Aorta (tissue), 5 donors: ENCODE measurements around the gene GNS. TPM values are rescaled to one million over a fixed set of nuclear protein-coding genes. Genes with fewer than 3 reads are reported as not detected.
"Not testable (repeated sequence)": the region's sequence is repeated elsewhere in the genome, so short reads cannot be mapped to it uniquely, and the experiment has no call there.

Experiments used
- ATAC-seq: fragments of 200-7000 bp; cut with Tn5 transposase; one replicate; pipeline ENCODE4 v1.9.1; 2022; ENCODE audit warnings: moderate library complexity; ENCODE audit not compliant: low FRiP score
- DNase-seq, 2 donors: peaks; one replicate each; pipeline ENCODE4 v3.0.0-alpha.2; 2020
- H3K27ac ChIP-seq, 2 donors: one replicate each; pipeline ENCODE4 v1.5.1; 2013; ENCODE audit warnings: low read length in 2 of 2, mild to moderate bottlenecking in 2 of 2, moderate library complexity in 2 of 2, control low read depth in 1 of 2, inconsistent platforms in 1 of 2, low read depth in 1 of 2
- H3K27me3 ChIP-seq, 2 donors: one replicate each; pipeline ENCODE4 v1.6.1; 2013; ENCODE audit warnings: control low read depth in 1 of 2, low read length in 1 of 2, mild to moderate bottlenecking in 1 of 2, moderate library complexity in 1 of 2; ENCODE audit not compliant: insufficient read depth in 2 of 2, control insufficient read depth in 1 of 2
- H3K36me3 ChIP-seq, 2 donors: one replicate each; pipeline ENCODE4 v1.6.1; 2013; ENCODE audit warnings: control low read depth in 1 of 2, low read length in 1 of 2, mild to moderate bottlenecking in 1 of 2; ENCODE audit not compliant: insufficient read depth in 2 of 2, control insufficient read depth in 1 of 2
- H3K4me1 ChIP-seq, 2 donors: one replicate each; pipeline ENCODE4 v1.6.1; 2013; ENCODE audit warnings: low read length in 2 of 2, control low read depth in 1 of 2, mild to moderate bottlenecking in 1 of 2, moderate library complexity in 1 of 2; ENCODE audit not compliant: insufficient read depth in 2 of 2, control insufficient read depth in 1 of 2
- H3K4me3 ChIP-seq, 2 donors: one replicate each; pipeline ENCODE4 v1.5.1; 2013; ENCODE audit warnings: low read length in 2 of 2, control low read depth in 1 of 2, mild to moderate bottlenecking in 1 of 2
- H3K9me3 ChIP-seq: one replicate; pipeline ENCODE4 v1.6.1; 2013; ENCODE audit warnings: mild to moderate bottlenecking, low read length; ENCODE audit not compliant: control insufficient read depth
- WGBS, 2 donors: extraction: QIAGEN DNeasy Blood & Tissue Kit; methylation state at CpG; one replicate each; pipeline ENCODE4 v1.1.7; 2013; 5-methylcytosine and 5-hydroxymethylcytosine counted together
- intact Hi-C, 2 donors: fragments of 100-400 bp; cut with DNase I; formaldehyde crosslinking; loops; one replicate each; pipeline versions ENCODE4 v1.14.2 to v1.15.0; 2022
- polyA plus RNA-seq, 2 donors: library from polyadenylated mRNA; stranded (reverse); fragments of 200-250 nt; gene quantifications; one replicate each; pipeline ENCODE4 v1.2.3, GENCODE V29; 2013
- total RNA-seq, 2 donors: library from RNA; stranded (reverse); fragmentation: NEBNext Ultra II Directional; extraction: Animal tissue kit (Norgen Biotek cat#: 25700); gene quantifications; one replicate each; pipeline ENCODE4 v1.2.1, GENCODE V29; 2021
- donor health status: healthy with polysubstance abuse.
- donor health status: Bipolar disorder and iron deficiency.
- donor health status: DM: no; HTN: no; CAD: no.
- donor health status: DM: no; HTN: no; CAD: no.
- donor health status: DM: yes; HTN: yes; CAD: no.

GNS gene
- total and polyA plus RNA-seq, 4 donors: 29.6 to 152 (median 78.4) TPM

DNA sequence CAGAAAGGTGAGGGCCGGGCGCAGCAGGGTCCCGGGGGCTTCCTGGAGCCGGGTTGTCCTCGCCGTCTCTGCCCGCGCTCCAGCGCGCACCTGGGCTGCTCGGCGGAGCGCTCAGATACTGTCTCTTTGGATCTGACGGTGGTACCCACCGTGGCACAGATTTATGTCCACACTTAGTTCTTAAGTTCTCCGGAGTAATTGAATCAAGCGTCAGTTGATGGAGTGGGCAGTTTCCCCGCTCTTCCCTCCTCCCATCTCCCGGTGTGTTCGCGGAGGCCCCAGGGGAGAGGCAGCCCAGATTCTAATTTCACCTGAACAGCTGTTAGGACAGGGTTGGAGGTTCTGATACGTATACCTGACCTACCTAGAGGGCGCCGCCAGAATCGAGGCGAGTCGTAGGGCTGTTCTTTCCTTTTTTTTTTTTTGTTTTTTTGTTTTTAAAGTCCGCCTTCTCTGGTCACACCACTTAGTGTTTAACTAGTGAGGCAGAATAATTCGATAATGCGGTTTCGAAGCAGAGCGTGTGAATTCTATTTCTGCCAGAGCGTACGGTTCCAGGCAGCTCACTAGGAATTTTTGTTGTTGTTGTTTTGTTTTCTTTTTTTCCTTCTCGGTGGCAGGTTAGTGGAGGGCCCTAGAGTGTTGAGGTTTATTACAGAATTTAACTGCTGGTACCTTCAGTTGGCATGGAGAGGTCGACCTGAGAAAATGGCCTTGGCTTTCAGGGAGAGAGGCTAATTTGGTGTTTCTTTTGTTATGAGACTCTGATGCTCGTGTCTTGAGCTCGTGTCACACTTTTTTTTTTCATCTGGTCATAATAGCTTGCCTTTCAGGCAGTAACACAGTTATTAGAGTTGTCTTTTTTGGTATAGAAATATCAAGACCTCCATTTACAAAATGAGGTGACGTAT lies 22.3 kb upstream of the GNS start:
- WGBS, 2 donors: 6% methylated on average over 39 of the region's 39 CpGs
- H3K36me3 ChIP-seq: no peaks in the 10 kb centered on the region
- H3K4me3 ChIP-seq: peak overlapping the region; percentile 21 to 45
- intact Hi-C loops: no loop called here
- no peak overlapping the region for H3K27ac ChIP-seq
- DNase-seq (no peak), ATAC-seq (no peak)
- no peaks in the 10 kb centered on the region for H3K27me3 ChIP-seq
- H3K4me1 ChIP-seq: peaks cover 0 to 2% of the 10 kb centered on the region in 2 donors
- no peaks in the 10 kb centered on the region for H3K9me3 ChIP-seq

DNA sequence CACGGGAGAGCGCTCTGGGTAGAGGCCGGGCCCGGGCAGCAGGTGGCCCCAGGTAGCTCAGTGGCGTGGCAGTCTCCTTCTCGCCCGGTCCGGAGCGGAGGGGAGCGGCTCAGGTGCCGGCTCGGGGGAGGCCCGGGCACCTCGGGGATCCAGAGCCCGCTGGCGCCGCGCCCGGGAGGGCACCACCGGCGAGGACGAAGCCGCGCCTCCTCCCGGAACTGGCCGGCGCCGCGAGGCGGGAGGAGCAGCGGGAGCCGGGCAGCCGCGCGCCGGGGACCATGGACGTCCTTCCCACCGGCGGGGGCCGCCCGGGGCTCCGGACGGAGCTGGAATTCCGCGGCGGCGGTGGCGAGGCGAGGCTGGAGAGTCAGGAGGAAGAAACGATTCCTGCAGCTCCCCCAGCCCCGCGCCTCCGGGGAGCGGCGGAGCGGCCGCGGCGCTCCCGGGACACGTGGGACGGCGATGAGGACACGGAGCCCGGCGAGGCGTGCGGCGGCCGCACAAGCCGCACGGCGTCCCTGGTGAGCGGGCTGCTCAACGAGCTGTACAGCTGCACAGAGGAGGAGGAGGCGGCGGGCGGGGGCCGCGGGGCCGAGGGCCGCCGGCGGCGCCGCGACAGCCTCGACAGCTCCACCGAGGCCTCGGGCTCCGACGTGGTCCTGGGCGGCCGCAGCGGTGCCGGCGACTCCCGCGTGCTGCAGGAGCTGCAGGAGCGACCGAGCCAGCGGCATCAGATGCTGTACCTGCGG lies 21.5 kb upstream of the GNS start:
- H3K36me3 ChIP-seq: no peaks in the 10 kb centered on the region
- peak overlapping the region; percentile 45 to 56 for H3K4me3 ChIP-seq
- no peaks in the 10 kb centered on the region for H3K9me3 ChIP-seq
- H3K4me1 ChIP-seq: peaks cover 0 to 2% of the 10 kb centered on the region in 2 donors
- no peak overlapping the region for H3K27ac ChIP-seq
- peak; percentile 73 for ATAC-seq
- 1 to 2% methylated on average over 86 to 103 of the region's 103 CpGs for WGBS, 2 donors
- H3K27me3 ChIP-seq: no peaks in the 10 kb centered on the region
- intact Hi-C loops: no loop called here
- DNase-seq: peak; percentile 60 to 81

DNA sequence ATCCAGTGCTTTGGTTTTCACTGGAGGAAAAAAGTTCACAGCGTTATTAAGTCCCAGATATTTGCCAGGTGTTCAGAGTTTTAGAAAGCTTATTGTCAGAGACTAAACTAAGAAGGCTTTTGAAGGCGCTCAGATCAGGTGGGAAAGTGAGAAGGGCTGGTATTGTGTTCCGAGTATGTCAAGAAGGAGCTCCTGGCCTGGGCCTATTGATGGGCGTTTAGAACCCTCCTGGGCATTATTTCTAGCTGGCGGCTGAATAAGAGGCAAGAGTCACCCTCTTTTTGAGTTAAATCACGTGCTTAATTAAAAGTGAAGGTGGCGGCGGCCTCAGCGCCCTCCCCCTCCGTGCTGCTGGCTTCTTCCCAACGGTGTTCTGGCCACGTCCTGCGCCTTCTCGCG lies 20.9 kb upstream of the GNS start:
- ATAC-seq: peak; percentile 34
- WGBS, 2 donors: 12 to 13% methylated on average over 15 of the region's 15 CpGs
- no peak overlapping the region for H3K27ac ChIP-seq

DNA sequence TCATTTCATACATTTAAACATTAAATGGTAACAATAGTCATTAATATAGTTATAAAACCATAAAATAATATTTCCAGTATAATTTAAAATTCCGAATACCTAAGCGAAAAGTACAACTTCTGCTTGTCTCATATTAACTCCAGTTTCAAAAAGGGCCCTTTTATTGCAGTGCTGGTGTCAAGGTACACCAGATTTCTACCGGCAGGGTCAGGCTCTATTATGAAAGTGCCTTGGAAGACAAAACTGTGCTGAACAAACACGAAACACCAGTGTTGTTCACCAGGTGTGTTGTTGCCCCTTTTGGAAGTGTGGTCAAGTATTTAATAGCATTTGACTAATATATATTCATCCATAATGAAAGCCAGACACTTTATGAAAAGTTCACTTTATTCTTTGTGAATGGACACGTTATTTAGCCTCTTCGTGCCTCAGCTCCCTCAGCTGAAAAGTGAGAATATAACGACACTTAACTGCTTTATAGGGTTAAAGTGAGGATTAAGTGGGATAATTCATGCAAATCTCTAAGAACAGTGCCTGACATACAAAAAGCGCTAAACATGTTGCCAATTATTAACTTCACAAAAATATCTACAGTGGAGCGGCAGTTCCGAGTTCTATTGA lies 20.3 kb upstream of the GNS start:
- intact Hi-C loops: no loop called here
- H3K27ac ChIP-seq: no peak overlapping the region
- DNase-seq (no peak), ATAC-seq (no peak)
- H3K9me3 ChIP-seq: no peaks in the 10 kb centered on the region
- H3K36me3 ChIP-seq: no peaks in the 10 kb centered on the region
- H3K4me1 ChIP-seq: peaks cover 0 to 2% of the 10 kb centered on the region in 2 donors
- no peak overlapping the region for H3K4me3 ChIP-seq
- WGBS, 2 donors: 73 to 75% methylated on average over 10 of the region's 10 CpGs
- H3K27me3 ChIP-seq: no peaks in the 10 kb centered on the region

More for the DNA sequence above, 20.9 kb upstream of the GNS start:
- Histone ChIP-seq H3K9me3 (no peaks in the 10 kb centered on the region), H3K4me3 (peak overlapping the region; percentile 45 to 56), H3K27me3 (no peaks in the 10 kb centered on the region), H3K4me1 (peaks cover 0 to 2% of the 10 kb centered on the region in 2 donors), H3K36me3 (no peaks in the 10 kb centered on the region)
- intact Hi-C loops: no loop called here
- no peak for DNase-seq

DNA sequence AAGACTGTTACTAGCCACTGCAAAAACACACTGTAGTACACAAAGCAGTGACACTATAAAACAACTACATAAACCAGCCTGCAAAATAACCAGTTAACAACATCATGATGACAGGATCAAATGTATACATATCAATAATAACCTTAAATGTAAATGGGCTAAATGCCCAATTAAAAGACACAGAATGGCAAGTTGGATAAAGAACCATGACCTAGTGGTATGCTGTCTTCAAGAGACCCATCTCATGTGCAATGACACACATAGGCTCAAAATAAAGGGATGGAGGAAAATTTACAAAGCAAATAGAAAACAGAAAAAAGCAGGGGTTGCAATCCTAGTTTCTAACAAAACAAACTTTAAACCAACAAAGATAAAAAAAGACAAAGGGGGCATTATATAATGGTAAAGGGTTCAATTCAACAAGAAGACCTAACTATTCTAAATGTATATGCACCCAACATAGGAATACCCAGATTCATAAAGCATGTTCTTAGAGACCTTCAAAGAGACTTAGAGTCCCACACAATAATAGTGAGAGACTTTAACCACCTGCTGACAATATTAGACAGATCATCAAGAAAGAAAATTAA lies 16.0 kb upstream of the GNS start:
- intact Hi-C loops, DNase-seq, H3K4me3 ChIP-seq, H3K9me3 ChIP-seq, H3K27ac ChIP-seq, H3K4me1 ChIP-seq, H3K36me3 ChIP-seq, ATAC-seq, H3K27me3 ChIP-seq: not testable (repeated sequence)

DNA sequence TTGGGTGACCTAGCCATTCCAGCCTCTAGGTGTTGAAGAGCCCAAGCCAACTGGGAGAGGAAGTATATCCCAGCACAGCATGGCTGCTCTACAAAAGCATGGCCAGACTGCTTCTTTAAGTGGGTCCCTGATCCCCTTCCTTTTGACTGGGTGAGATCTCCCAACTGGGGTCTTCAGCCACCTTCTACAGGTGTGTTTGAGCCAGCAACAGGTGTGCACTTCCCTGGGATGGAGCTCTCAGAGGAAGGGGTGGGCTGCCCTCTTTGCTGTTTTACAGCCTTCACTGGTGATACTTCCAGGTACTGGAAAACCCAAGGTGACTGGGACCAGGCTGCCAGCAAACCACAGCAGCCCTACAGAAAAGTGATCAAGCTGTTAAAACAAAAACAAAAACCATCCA lies 14.2 kb upstream of the GNS start:
- H3K36me3 ChIP-seq: no peaks in the 10 kb centered on the region
- H3K4me3 ChIP-seq: no peak overlapping the region
- ATAC-seq (no peak), DNase-seq (no peak)
- no peak overlapping the region for H3K27ac ChIP-seq
- H3K9me3 ChIP-seq: peaks cover 5% of the 10 kb centered on the region
- H3K27me3 ChIP-seq: no peaks in the 10 kb centered on the region
- no peaks in the 10 kb centered on the region for H3K4me1 ChIP-seq
- intact Hi-C loops: no loop called here

DNA sequence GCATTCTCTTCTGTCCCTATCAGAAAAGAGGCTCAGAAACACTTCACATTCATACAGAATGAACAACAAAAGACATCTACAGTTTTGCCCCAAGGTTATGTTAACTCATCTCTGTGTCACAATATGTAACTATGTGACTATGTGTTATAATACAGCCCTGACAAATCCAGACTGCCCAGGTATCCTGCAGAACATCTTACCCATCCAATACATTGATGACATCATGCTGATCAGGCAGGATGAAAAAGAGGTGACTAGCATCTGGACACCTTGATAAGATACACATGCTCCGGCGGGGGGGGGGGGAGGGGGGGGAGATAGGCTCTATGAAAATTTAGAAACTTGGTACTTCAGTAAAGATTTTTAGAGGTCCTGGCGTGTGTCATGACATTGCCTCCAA lies 8.3 kb upstream of the GNS start:
- 76 to 88% methylated on average over 3 of the region's 3 CpGs for WGBS, 2 donors
- peaks cover 2% of the 10 kb centered on the region for H3K9me3 ChIP-seq
- H3K4me1 ChIP-seq: no peaks in the 10 kb centered on the region
- H3K4me3 ChIP-seq: no peak overlapping the region
- intact Hi-C loops: no loop called here
- ATAC-seq (no peak), DNase-seq (no peak)
- H3K36me3 ChIP-seq: no peaks in the 10 kb centered on the region
- no peak overlapping the region for H3K27ac ChIP-seq
- H3K27me3 ChIP-seq: no peaks in the 10 kb centered on the region

DNA sequence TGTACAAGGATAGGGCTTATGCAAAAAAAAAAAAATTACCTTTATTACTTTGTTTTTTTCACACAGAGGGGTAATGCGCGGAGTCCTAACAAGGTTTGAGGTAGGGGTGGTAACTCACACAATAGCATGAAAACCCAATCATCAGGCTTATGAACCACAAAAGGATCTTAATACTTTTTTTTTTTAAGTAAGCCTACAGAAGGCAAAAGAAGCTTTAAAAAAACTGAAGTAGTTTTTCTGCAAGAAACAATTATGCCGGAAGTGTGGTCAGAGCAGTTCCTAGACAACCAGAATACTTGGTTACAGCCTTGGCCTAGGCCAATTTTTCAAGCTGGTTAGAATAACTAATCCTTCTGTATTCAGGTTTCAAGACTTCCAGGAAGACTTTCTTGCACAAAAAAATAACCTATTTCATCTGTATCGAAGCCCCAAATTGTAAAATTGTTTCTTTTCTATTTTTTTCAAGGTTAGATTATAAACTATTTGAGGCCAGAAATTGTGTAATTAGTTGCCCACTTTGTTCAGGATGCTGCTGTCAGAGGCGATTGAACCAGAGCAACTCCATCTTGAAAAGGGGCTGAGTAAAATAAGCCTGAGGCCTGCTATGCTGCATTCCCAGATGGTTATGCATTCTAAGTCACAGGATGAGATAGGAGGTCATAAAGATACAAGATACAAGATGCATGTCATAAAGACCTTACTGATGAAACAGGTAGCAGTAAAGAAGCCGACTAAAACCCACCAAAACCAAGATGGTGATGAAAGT lies 1.8 kb upstream of the GNS start:
- peaks cover 0 to 2% of the 10 kb centered on the region in 2 donors for H3K4me1 ChIP-seq
- H3K27ac ChIP-seq: no peak overlapping the region
- H3K36me3 ChIP-seq: no peaks in the 10 kb centered on the region
- DNase-seq: no peak
- H3K27me3 ChIP-seq: no peaks in the 10 kb centered on the region
- H3K9me3 ChIP-seq: no peaks in the 10 kb centered on the region
- no peak overlapping the region for H3K4me3 ChIP-seq
- intact Hi-C loops: no loop called here
- WGBS, 2 donors: 94 to 95% methylated on average over 6 of the region's 6 CpGs
- ATAC-seq: no peak
